ENCODE measurements around the gene IFNK.

The IFNK gene

GRCh38 chr9:27572566-27572917 lies 48.5 kb downstream of the IFNK start:
- DNase-seq (ENCODE audit: low read depth in 1 of 2, low spot score in 1 of 2): peak; percentile 10 to 39

DNA sequence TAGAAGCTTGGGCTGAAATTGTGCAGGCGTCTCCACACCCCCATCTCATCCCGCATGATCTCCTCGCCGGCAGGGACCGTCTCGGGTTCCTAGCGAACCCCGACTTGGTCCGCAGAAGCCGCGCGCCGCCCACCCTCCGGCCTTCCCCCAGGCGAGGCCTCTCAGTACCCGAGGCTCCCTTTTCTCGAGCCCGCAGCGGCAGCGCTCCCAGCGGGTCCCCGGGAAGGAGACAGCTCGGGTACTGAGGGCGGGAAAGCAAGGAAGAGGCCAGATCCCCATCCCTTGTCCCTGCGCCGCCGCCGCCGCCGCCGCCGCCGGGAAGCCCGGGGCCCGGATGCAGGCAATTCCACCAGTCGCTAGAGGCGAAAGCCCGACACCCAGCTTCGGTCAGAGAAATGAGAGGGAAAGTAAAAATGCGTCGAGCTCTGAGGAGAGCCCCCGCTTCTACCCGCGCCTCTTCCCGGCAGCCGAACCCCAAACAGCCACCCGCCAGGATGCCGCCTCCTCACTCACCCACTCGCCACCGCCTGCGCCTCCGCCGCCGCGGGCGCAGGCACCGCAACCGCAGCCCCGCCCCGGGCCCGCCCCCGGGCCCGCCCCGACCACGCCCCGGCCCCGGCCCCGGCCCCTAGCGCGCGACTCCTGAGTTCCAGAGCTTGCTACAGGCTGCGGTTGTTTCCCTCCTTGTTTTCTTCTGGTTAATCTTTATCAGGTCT lies 49.0 kb downstream of the IFNK start, which contains the start of gene C9orf72:
TSS of gene C9orf72 (minus strand) at position 564 of the 716 bp plus-strand sequence. CDS start 6,361 bp downstream, outside the sequence.
- peak; percentile 76 to 85 for DNase-seq (ENCODE audit: low read depth in 1 of 2, low spot score in 1 of 2)

DNA sequence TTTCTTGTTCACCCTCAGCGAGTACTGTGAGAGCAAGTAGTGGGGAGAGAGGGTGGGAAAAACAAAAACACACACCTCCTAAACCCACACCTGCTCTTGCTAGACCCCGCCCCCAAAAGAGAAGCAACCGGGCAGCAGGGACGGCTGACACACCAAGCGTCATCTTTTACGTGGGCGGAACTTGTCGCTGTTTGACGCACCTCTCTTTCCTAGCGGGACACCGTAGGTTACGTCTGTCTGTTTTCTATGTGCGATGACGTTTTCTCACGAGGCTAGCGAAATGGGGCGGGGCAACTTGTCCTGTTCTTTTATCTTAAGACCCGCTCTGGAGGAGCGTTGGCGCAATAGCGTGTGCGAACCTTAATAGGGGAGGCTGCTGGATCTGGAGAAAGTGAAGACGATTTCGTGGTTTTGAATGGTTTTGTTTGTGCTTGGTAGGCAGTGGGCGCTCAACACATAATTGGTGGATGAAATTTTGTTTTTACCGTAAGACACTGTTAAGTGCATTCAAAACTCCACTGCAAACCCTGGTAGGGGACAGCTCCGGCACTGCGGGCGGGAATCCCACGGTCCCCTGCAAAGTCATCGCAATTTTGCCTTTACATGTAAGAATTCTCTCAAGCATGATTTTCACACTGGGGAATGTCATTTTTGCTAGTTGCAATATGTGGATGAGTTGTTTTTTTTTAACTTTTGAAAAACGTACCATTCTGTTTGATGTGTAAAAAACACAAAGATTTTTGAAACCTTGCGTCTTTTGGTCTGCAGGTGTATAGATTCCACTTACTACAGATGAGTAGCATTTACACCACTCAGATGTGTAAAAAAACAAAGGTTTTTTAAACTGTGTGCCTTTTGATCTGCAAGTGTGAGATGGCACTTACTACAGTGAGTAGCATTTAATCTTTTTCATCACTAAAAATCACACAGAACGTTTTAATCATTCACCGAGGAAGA lies 49.8 kb downstream of the IFNK start:
- DNase-seq (ENCODE audit: low read depth in 1 of 2, low spot score in 1 of 2): peak; percentile 84 to 88
